ENCODE results near the gene BACH2. TPM values are rescaled to one million over a fixed set of nuclear protein-coding genes. Genes with fewer than 3 reads are reported as not detected.

Gene BACH2
- total and polyA plus RNA-seq, 9 of the 15 experiments (the other 6 are each of a cell fraction or from before 2014, with no cell fraction given) = 0.06 to 3.1 (median 0.59) TPM

DNA sequence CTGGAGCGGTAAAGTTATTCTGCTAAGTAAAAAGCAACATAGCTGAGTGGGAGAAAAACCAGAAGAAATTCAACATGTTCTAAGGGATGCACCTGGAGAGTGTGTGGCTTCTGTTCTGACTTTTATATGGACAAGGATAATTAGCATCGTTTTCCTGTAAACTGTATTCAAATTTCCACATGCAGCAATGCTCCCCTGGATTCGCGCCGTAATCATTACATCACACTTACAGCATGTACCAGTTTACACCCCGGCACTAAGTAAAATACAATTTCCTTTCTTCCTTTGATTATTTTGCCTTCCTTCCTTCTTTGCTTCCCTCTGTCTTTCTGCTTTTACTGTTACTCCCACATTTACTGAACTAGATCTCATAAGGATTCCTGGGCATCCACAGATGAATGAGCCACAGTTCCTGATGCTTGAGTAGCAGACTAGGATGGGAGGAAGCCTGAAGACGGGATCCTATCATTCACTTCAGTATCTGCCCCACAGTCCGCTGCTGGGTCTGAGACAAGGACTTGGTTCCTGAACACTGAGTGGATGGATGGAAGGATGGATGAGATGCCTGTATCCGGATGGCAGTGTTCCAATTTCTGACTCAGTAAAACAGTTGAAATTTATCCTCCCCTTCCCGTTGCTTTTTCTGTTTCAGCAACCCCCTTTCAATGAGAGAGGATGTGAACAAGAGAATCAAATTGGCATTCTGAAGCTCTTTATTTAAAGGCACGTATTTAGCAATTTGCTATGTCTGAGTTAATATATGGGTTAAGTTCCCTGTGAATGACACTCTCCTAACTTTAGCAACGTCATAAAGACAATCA lies 227.7 kb downstream of the BACH2 start:
- in situ Hi-C loops (cut with MboI) (no loop called here), intact Hi-C loops (cut with micrococcal nuclease) (no loop called here)
- TF ChIP-seq ZNF589 (CRISPR knock-in tag; IDR thresholded peaks at IDR 0.05; ENCODE audit: low read depth) (0 out of 2 replicates have a peak, but pooled peaks have one; percentile 15), NFIC (IDR thresholded peaks at IDR 0.05) (peak; percentile 53), CTBP1 (IDR thresholded peaks at IDR 0.05; ENCODE audit: borderline replicate concordance) (0 out of 2 replicates have a peak, but pooled peaks have one; percentile 15), FOSL1 (tag; conservative IDR thresholded peaks at IDR 0.05) (0 out of 2 replicates have a peak, but pooled peaks have one; percentile 24), RBM39 (optimal IDR thresholded peaks at IDR 0.05; ENCODE audit: low read depth, low read length) (no peak)
- TF ChIP-seq, protein P1, sequence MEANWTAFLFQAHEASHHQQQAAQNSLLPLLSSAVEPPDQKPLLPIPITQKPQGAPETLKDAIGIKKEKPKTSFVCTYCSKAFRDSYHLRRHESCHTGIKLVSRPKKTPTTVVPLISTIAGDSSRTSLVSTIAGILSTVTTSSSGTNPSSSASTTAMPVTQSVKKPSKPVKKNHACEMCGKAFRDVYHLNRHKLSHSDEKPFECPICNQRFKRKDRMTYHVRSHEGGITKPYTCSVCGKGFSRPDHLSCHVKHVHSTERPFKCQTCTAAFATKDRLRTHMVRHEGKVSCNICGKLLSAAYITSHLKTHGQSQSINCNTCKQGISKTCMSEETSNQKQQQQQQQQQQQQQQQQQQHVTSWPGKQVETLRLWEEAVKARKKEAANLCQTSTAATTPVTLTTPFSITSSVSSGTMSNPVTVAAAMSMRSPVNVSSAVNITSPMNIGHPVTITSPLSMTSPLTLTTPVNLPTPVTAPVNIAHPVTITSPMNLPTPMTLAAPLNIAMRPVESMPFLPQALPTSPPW (CRISPR knock-in tag; IDR thresholded peaks at IDR 0.05) = 0 out of 2 replicates have a peak, but pooled peaks have one; percentile 6
- FAIRE-seq (no peak), ATAC-seq (no peak), DNase-seq (ENCODE audit: extremely low read depth in 1 of 4, low spot score in 3 of 4) (peak in 1 of 4 experiments; percentile 20)
- H3K27me3 ChIP-seq (ENCODE audit: control insufficient read depth in 2 of 2, insufficient read depth in 2 of 2, low read length in 2 of 2) = no peaks in the 10 kb centered on the region
- no peaks in the 10 kb centered on the region for H4K20me1 ChIP-seq (replicated peaks; ENCODE audit: control insufficient read depth, insufficient read depth, low read length)
- POLR2A ChIA-PET = no interaction called here
- H2AFZ ChIP-seq (ENCODE audit: low read depth, low read length) = no peak overlapping the region
- BruUV-seq (replicated peaks) = no TSS peak
- H3K9me1 ChIP-seq (ENCODE audit: control insufficient read depth, insufficient read depth, low read length) = no peaks in the 10 kb centered on the region
- H3K27ac ChIP-seq (ENCODE audit: extremely low read depth, low read depth, low read length) = no peak overlapping the region
- WGBS (ENCODE audit: insufficient coverage, low coverage, missing lambda C conversion rate) = 39% methylated on average over 12 of the region's 12 CpGs
- H3K9me3 ChIP-seq (replicated peaks; ENCODE audit: control insufficient read depth, insufficient read depth, low read depth, low read length) = no peaks in the 10 kb centered on the region
- H3K36me3 ChIP-seq (ENCODE audit: control insufficient read depth, insufficient read depth, low read length) = no peaks in the 10 kb centered on the region
- H3K79me2 ChIP-seq (ENCODE audit: control insufficient read depth, insufficient read depth, low read length) = no peaks in the 10 kb centered on the region
- peaks cover 0 to 15% of the 10 kb centered on the region in 2 experiments; a peak in 3 of 5 replicates for H3K4me1 ChIP-seq (replicated peaks in 1 of 2; ENCODE audit: control insufficient read depth in 2 of 2, insufficient read depth in 2 of 2, low read length in 2 of 2)
- H3K4me2 ChIP-seq (ENCODE audit: insufficient read depth, low read length) = no peak overlapping the region
- H3K4me3 ChIP-seq = no peak overlapping the region
- CTCF ChIA-PET (ENCODE audit: low intra/inter-chr PET ratio) = no interaction called here
- H3K9ac ChIP-seq (ENCODE audit: insufficient read depth in 1 of 2, low read depth in 2 of 2, low read length in 2 of 2) = no peak overlapping the region

All from K562 (cell line).